Smooth muscle cell of the coronary artery (primary cell): Measurements from ENCODE around the gene SPATA31E1. TPM values are rescaled to one million over a fixed set of nuclear protein-coding genes. Genes with fewer than 3 reads are reported as not detected.

ENCODE experiments used
- total RNA-seq: library from RNA; depleted of rRNA; stranded (reverse); fragments of >200 nt; gene quantifications from 2 replicates; pipeline ENCODE4 v1.2.3, GENCODE V29; 2014; ENCODE audit warnings: low replicate concordance

Gene SPATA31E1
- not detected in 2 replicates for total RNA-seq

GRCh38 chr9:87882627-87883026, at the start of gene SPATA31E1:
Gene SPATA31E1, plus strand, starts transcription at chr9:87882877. Its CDS starts 15 bp downstream, at chr9:87882892.

GRCh38 chr9:87917662-87918061, 35.0 kb downstream of the SPATA31E1 start, which contains the start of gene SPATA31C1:
Gene SPATA31C1, plus strand, starts transcription at chr9:87917962.

Other genes with a start within 250 kb of the SPATA31E1 start
- 97.5 and 3,757 TPM in 2 replicates for gene CTSL, start 156.8 kb upstream of the SPATA31E1 start, total RNA-seq
- gene SPATA31C1, start 35.1 kb downstream of the SPATA31E1 start, total RNA-seq: not detected in 2 replicates
- 4.8 and 9.4 TPM in 2 replicates for gene CDK20, start 91.7 kb downstream of the SPATA31E1 start, total RNA-seq